PC-3 (cell line): ENCODE data around the gene CDHR3. TPM values are rescaled to one million over a fixed set of nuclear protein-coding genes. Genes with fewer than 3 reads are reported as not detected.

Experiments used
- ATAC-seq: fragments of 200-7000 bp; cut with Tn5 transposase; 2 replicates; pipeline ENCODE4 v1.9.1; 2020; ENCODE audit warnings: mild to moderate bottlenecking, moderate library complexity
- BruUV-seq: library from RNA; stranded (reverse); fragments of 400-500 nt; replicated peaks from 2 replicates; lab custom pipeline; 2021; lab: Mats Ljungman, UMichigan
- CTCF ChIA-PET: fragments of 300-600 bp; sonication (Branson Sonifier 250); formaldehyde crosslinking; loops from one replicate; lab custom pipeline; 2022; ENCODE audit warnings: antibody characterized with exemption; lab: Charles Lee
- POLR2A ChIA-PET: fragments of 300-600 bp; sonication (Branson Sonifier 250); formaldehyde crosslinking; loops from one replicate; lab custom pipeline; 2022; ENCODE audit warnings: antibody characterized with exemption; ENCODE audit not compliant: unreplicated experiment; lab: Charles Lee
- DNase-seq: peaks from one replicate; pipeline ENCODE4 v3.0.0-alpha.2; 2015
- H2AFZ ChIP-seq: fragments of 300-600 bp; sonication (generic); 2 replicates; pipeline ENCODE4 v1.6.0; 2016; ENCODE audit warnings: antibody characterized with exemption, low read length
- H3F3A ChIP-seq: fragments of 300-600 bp; sonication (generic); one replicate; pipeline ENCODE4 v1.6.0; 2017; ENCODE audit warnings: antibody characterized with exemption, low read length, control low read depth, mild to moderate bottlenecking; ENCODE audit not compliant: unreplicated experiment
- H3K27ac ChIP-seq: fragments of 300-600 bp; sonication (generic); 2 replicates; pipeline ENCODE4 v1.5.1; 2016; ENCODE audit warnings: mild to moderate bottlenecking, low read length
- H3K27me3 ChIP-seq: fragments of 300-600 bp; sonication (generic); 2 replicates; pipeline ENCODE4 v1.6.1; 2016; ENCODE audit warnings: low read length, mixed read lengths
- H3K36me3 ChIP-seq: fragments of 300-600 bp; sonication (generic); 2 replicates; pipeline ENCODE4 v1.6.1; 2016; ENCODE audit warnings: low read depth, mixed run types, low read length, mixed read lengths
- H3K4me1 ChIP-seq: fragments of 300-600 bp; sonication (generic); 2 replicates; pipeline ENCODE4 v1.5.1; 2016; ENCODE audit warnings: low read length; ENCODE audit not compliant: insufficient read depth
- H3K4me2 ChIP-seq: fragments of 300-600 bp; sonication (generic); 2 replicates; pipeline ENCODE4 v1.6.0; 2016; ENCODE audit warnings: low read length
- H3K4me3 ChIP-seq: fragments of 300-600 bp; sonication (generic); 2 replicates; pipeline ENCODE4 v1.5.1; 2016; ENCODE audit warnings: mild to moderate bottlenecking, low read length, mixed read lengths
- H3K79me2 ChIP-seq: fragments of 300-600 bp; sonication (generic); 2 replicates; pipeline ENCODE4 v1.6.1; 2017; ENCODE audit warnings: low read length, mixed read lengths
- H3K9ac ChIP-seq: fragments of 300-600 bp; sonication (generic); 2 replicates; pipeline ENCODE4 v1.6.0; 2016; ENCODE audit warnings: mild to moderate bottlenecking, low read length
- H3K9me2 ChIP-seq: fragments of 300-600 bp; sonication (generic); replicated peaks from 2 replicates; pipeline ENCODE4 v1.6.1; 2016; ENCODE audit warnings: mixed run types, low read length, mixed read lengths
- H3K9me3 ChIP-seq: fragments of 300-600 bp; sonication (generic); 2 replicates; pipeline ENCODE4 v1.6.1; 2016; ENCODE audit warnings: low read length, mixed read lengths
- H4K20me1 ChIP-seq: fragments of 300-600 bp; sonication (generic); 2 replicates; pipeline ENCODE4 v1.6.1; 2016; ENCODE audit warnings: low read length, mixed read lengths
- CTCF ChIP-seq: fragments of 300-600 bp; sonication (generic); conservative IDR thresholded peaks from 2 replicates; pipeline ENCODE4 v1.5.1; 2017; ENCODE audit warnings: antibody characterized with exemption, low read depth, mild to moderate bottlenecking, low read length
- EZH2 ChIP-seq: fragments of 300-600 bp; sonication (generic); IDR thresholded peaks from one replicate; pipeline ENCODE4 v1.6.1; 2017; ENCODE audit warnings: antibody characterized with exemption, mild to moderate bottlenecking, low read length; ENCODE audit not compliant: unreplicated experiment
- EZH2phosphoT487 ChIP-seq: fragments of 300-600 bp; sonication (generic); IDR thresholded peaks from 2 replicates; pipeline ENCODE4 v1.6.1; 2018; ENCODE audit warnings: mild to moderate bottlenecking, antibody characterized with exemption, low read length, borderline replicate concordance
- intact Hi-C: fragments of 100-400 bp; cut with micrococcal nuclease; formaldehyde crosslinking; loops from 2 replicates; pipeline ENCODE4 v1.9.0; 2023
- total RNA-seq: library from RNA; depleted of rRNA; stranded (reverse); fragments of >200 nt; gene quantifications from 2 replicates; pipeline ENCODE4 v1.2.3, GENCODE V29; 2014

Gene CDHR3
- total RNA-seq, 1 experiment from 2014 or later, result 9.8 TPM

GRCh38 chr7:106018566-106019469 lies 55.8 kb downstream of the CDHR3 start:
- no peak overlapping the region for H3K4me2 ChIP-seq
- DNase-seq, result no peak
- no peak overlapping the region for H3K9ac ChIP-seq
- no peaks in the 10 kb centered on the region for H3K36me3 ChIP-seq
- no peak for TF ChIP-seq EZH2phosphoT487
- no peak for TF ChIP-seq CTCF
- no peak for TF ChIP-seq EZH2
- H4K20me1 ChIP-seq, result no peaks in the 10 kb centered on the region
- H3K4me1 ChIP-seq, result no peaks in the 10 kb centered on the region
- intact Hi-C loops, result no loop called here
- no peak for ATAC-seq
- H3K9me3 ChIP-seq, result no peaks in the 10 kb centered on the region
- H3K27ac ChIP-seq, result no peak overlapping the region
- no peaks in the 10 kb centered on the region for H3K27me3 ChIP-seq
- ChIA-PET CTCF (interaction anchor here (0.7 kb wide), 2 partner anchors 131 to 151 kb away, joined by 3 to 4 read pairs; no protein-coding TSS in a partner anchor), POLR2A (no interaction called here)
- no peaks in the 10 kb centered on the region for H3K79me2 ChIP-seq
- H3K9me2 ChIP-seq, result no peaks in the 10 kb centered on the region
- H2AFZ ChIP-seq, result no peak overlapping the region
- no peaks in the 10 kb centered on the region for H3F3A ChIP-seq
- no TSS peak for BruUV-seq
- no peak overlapping the region for H3K4me3 ChIP-seq

- Histone ChIP-seq H3K27me3 (no peaks in the 10 kb centered on the region), H3K4me3 (no peak overlapping the region), H3K9me3 (no peaks in the 10 kb centered on the region), H3K4me1 (no peaks in the 10 kb centered on the region), H3K9me2 (no peaks in the 10 kb centered on the region), H3K4me2 (no peak overlapping the region), H3K36me3 (no peaks in the 10 kb centered on the region), H4K20me1 (no peaks in the 10 kb centered on the region), H3K27ac (no peak overlapping the region), H3K79me2 (no peaks in the 10 kb centered on the region), H2AFZ (no peak overlapping the region), H3K9ac (no peak overlapping the region), H3F3A (no peaks in the 10 kb centered on the region)
- BruUV-seq, result no TSS peak
- TF ChIP-seq CTCF, result no peak
- TF ChIP-seq EZH2phosphoT487, result no peak
- TF ChIP-seq EZH2, result no peak
- POLR2A ChIA-PET, result no interaction called here
- intact Hi-C loops, result no loop called here
- DNase-seq (no peak), ATAC-seq (no peak)
- CTCF ChIA-PET, result interaction anchor here (0.7 kb wide), 2 partner anchors 131 to 150 kb away, joined by 3 to 4 read pairs; no protein-coding TSS in a partner anchor
Observed at GRCh38 chr7:106019470-106019820, 56.4 kb downstream of the CDHR3 start.
